ENCODE measurements around the gene CEP164. TPM values are rescaled to one million over a fixed set of nuclear protein-coding genes. Genes with fewer than 3 reads are reported as not detected.

Gene CEP164
- polyA plus RNA-seq, 1 donor from 2014 or later = 27.4 TPM

DNA sequence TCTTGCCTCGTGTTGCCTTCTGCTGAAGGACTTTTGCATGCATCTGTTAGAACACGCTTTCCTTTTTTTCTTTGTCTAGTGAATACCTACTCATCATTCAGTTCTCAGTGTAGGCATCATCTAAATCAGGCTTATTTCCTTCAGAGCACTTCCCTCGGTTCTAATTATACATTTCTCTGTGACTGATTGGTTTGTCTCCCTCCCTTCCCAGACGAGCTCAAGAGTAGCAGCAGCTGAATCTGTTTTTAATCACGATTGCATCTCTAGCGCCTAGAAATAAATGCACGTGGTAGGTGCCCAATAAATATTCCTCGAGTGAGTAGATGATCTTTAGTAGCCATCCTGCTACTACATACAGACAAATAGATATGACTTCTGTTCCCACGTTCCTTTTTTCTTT is 6.3 kb downstream of the CEP164 start:
- H3K9ac ChIP-seq (ENCODE audit: low read length) = no peak overlapping the region
- TF ChIP-seq, protein P1, sequence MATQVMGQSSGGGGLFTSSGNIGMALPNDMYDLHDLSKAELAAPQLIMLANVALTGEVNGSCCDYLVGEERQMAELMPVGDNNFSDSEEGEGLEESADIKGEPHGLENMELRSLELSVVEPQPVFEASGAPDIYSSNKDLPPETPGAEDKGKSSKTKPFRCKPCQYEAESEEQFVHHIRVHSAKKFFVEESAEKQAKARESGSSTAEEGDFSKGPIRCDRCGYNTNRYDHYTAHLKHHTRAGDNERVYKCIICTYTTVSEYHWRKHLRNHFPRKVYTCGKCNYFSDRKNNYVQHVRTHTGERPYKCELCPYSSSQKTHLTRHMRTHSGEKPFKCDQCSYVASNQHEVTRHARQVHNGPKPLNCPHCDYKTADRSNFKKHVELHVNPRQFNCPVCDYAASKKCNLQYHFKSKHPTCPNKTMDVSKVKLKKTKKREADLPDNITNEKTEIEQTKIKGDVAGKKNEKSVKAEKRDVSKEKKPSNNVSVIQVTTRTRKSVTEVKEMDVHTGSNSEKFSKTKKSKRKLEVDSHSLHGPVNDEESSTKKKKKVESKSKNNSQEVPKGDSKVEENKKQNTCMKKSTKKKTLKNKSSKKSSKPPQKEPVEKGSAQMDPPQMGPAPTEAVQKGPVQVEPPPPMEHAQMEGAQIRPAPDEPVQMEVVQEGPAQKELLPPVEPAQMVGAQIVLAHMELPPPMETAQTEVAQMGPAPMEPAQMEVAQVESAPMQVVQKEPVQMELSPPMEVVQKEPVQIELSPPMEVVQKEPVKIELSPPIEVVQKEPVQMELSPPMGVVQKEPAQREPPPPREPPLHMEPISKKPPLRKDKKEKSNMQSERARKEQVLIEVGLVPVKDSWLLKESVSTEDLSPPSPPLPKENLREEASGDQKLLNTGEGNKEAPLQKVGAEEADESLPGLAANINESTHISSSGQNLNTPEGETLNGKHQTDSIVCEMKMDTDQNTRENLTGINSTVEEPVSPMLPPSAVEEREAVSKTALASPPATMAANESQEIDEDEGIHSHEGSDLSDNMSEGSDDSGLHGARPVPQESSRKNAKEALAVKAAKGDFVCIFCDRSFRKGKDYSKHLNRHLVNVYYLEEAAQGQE (IDR thresholded peaks at IDR 0.05; ENCODE audit: borderline replicate concordance) = no peak
- no peak for TF ChIP-seq EP300 (conservative IDR thresholded peaks at IDR 0.05; ENCODE audit: poor library complexity, severe bottlenecking)
- no peak overlapping the region for H2AFZ ChIP-seq (ENCODE audit: low read depth, low read length)

DNA sequence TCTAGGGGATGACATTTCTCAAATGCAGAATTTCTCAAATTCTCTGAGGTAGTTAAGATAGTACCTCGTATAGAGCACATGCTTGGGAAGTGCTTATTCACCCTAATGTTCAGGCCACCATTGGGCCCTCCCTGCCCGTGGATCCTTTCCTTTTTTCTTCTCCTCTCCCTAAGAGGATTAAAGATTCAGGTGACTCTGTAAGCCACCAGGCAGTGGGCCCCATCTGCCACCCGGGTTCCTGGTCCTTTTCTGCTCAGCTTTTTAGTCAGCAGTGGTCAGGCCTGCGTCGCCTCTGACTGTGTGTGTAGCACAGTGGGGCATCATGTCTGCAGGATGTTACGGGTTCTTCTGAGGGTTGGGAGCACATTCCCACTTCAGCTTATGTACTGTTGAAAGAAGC is 7.2 kb downstream of the CEP164 start:
- H2AFZ ChIP-seq (ENCODE audit: low read depth, low read length) = no peak overlapping the region
- H3F3A ChIP-seq (ENCODE audit: insufficient read depth, low read length, poor library complexity, severe bottlenecking) = no peaks in the 10 kb centered on the region
- no peaks in the 10 kb centered on the region for H3K27me3 ChIP-seq (ENCODE audit: insufficient read depth, low read depth, low read length)
- TF ChIP-seq RAD21 (conservative IDR thresholded peaks at IDR 0.05) (no peak), MXI1 (conservative IDR thresholded peaks at IDR 0.05; ENCODE audit: poor library complexity, severe bottlenecking) (no peak)
- TF ChIP-seq, protein P2, sequence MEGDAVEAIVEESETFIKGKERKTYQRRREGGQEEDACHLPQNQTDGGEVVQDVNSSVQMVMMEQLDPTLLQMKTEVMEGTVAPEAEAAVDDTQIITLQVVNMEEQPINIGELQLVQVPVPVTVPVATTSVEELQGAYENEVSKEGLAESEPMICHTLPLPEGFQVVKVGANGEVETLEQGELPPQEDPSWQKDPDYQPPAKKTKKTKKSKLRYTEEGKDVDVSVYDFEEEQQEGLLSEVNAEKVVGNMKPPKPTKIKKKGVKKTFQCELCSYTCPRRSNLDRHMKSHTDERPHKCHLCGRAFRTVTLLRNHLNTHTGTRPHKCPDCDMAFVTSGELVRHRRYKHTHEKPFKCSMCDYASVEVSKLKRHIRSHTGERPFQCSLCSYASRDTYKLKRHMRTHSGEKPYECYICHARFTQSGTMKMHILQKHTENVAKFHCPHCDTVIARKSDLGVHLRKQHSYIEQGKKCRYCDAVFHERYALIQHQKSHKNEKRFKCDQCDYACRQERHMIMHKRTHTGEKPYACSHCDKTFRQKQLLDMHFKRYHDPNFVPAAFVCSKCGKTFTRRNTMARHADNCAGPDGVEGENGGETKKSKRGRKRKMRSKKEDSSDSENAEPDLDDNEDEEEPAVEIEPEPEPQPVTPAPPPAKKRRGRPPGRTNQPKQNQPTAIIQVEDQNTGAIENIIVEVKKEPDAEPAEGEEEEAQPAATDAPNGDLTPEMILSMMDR (IDR thresholded peaks at IDR 0.05; ENCODE audit: poor library complexity, severe bottlenecking) = no peak
- no peak overlapping the region for H3K9ac ChIP-seq (ENCODE audit: low read length)
- no peak overlapping the region for H3K27ac ChIP-seq (ENCODE audit: low read length)
- no peaks in the 10 kb centered on the region for H3K36me3 ChIP-seq (ENCODE audit: insufficient read depth, low read length)
- H3K79me2 ChIP-seq (replicated peaks; ENCODE audit: insufficient read depth, low read length) = no peaks in the 10 kb centered on the region
- H3K4me2 ChIP-seq (ENCODE audit: low read length) = no peak overlapping the region
- H3K9me3 ChIP-seq (ENCODE audit: low read length) = no peaks in the 10 kb centered on the region
- H4K20me1 ChIP-seq (ENCODE audit: insufficient read depth) = no peaks in the 10 kb centered on the region
- no peaks in the 10 kb centered on the region for H3K9me2 ChIP-seq (ENCODE audit: insufficient read depth, low read length)
- no peak overlapping the region for H3K4me3 ChIP-seq (ENCODE audit: low read length)

More for the DNA sequence above, 6.3 kb downstream of the CEP164 start:
- H3K79me2 ChIP-seq (replicated peaks; ENCODE audit: insufficient read depth, low read length) = no peaks in the 10 kb centered on the region
- no peaks in the 10 kb centered on the region for H3F3A ChIP-seq (ENCODE audit: insufficient read depth, low read length, poor library complexity, severe bottlenecking)
- H3K27me3 ChIP-seq (ENCODE audit: insufficient read depth, low read depth, low read length) = no peaks in the 10 kb centered on the region
- no peaks in the 10 kb centered on the region for H4K20me1 ChIP-seq (ENCODE audit: insufficient read depth)
- H3K9me3 ChIP-seq (ENCODE audit: low read length) = no peaks in the 10 kb centered on the region
- H3K27ac ChIP-seq (ENCODE audit: low read length) = peak overlapping the region; percentile 16
- no peaks in the 10 kb centered on the region for H3K36me3 ChIP-seq (ENCODE audit: insufficient read depth, low read length)
- no peak overlapping the region for H3K4me2 ChIP-seq (ENCODE audit: low read length)
- H3K9me2 ChIP-seq (ENCODE audit: insufficient read depth, low read length) = no peaks in the 10 kb centered on the region
- H3K4me3 ChIP-seq (ENCODE audit: low read length) = no peak overlapping the region

DNA sequence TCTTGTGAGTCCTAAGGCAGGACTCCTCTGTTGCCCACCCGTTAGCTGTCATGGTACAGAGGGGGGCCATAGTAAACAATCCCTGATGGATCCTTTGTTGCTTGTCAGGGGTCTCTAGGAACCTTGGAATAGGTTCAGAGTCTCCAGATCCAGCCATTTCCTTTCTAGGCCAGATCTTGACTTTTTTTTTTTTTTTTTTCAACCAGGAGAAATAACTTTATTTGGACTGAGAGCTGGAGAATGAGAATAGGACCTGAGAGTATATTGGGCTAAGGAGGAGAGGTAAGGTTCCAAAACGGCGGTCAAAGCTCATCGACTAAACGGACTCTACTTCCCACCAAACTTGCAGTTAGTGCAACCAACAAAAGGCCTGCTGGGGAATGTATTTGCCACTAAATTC is 7.7 kb downstream of the CEP164 start:
- Histone ChIP-seq H3K4me3 (ENCODE audit: low read length) (no peak overlapping the region), H3K79me2 (replicated peaks; ENCODE audit: insufficient read depth, low read length) (no peaks in the 10 kb centered on the region), H3K36me3 (ENCODE audit: insufficient read depth, low read length) (no peaks in the 10 kb centered on the region), H4K20me1 (ENCODE audit: insufficient read depth) (no peaks in the 10 kb centered on the region), H2AFZ (ENCODE audit: low read depth, low read length) (no peak overlapping the region), H3K9me3 (ENCODE audit: low read length) (no peaks in the 10 kb centered on the region), H3K4me2 (ENCODE audit: low read length) (no peak overlapping the region), H3K27ac (ENCODE audit: low read length) (no peak overlapping the region), H3K27me3 (ENCODE audit: insufficient read depth, low read depth, low read length) (no peaks in the 10 kb centered on the region), H3K9ac (ENCODE audit: low read length) (no peak overlapping the region), H3F3A (ENCODE audit: insufficient read depth, low read length, poor library complexity, severe bottlenecking) (no peaks in the 10 kb centered on the region), H3K9me2 (ENCODE audit: insufficient read depth, low read length) (no peaks in the 10 kb centered on the region)
- TF ChIP-seq SMC3 (conservative IDR thresholded peaks at IDR 0.05; ENCODE audit: poor library complexity) (no peak), EZH2 (IDR thresholded peaks at IDR 0.05; ENCODE audit: borderline replicate concordance, insufficient read depth, low read length, poor library complexity, severe bottlenecking) (no peak), MXI1 (conservative IDR thresholded peaks at IDR 0.05; ENCODE audit: poor library complexity, severe bottlenecking) (no peak), RAD21 (conservative IDR thresholded peaks at IDR 0.05) (no peak), EP300 (conservative IDR thresholded peaks at IDR 0.05; ENCODE audit: poor library complexity, severe bottlenecking) (no peak)
- TF ChIP-seq, protein P2 (IDR thresholded peaks at IDR 0.05; ENCODE audit: poor library complexity, severe bottlenecking) = no peak
- TF ChIP-seq, protein P1 (IDR thresholded peaks at IDR 0.05; ENCODE audit: borderline replicate concordance) = no peak
